Measurements from ENCODE around the gene GCGR.

GCGR gene

DNA sequence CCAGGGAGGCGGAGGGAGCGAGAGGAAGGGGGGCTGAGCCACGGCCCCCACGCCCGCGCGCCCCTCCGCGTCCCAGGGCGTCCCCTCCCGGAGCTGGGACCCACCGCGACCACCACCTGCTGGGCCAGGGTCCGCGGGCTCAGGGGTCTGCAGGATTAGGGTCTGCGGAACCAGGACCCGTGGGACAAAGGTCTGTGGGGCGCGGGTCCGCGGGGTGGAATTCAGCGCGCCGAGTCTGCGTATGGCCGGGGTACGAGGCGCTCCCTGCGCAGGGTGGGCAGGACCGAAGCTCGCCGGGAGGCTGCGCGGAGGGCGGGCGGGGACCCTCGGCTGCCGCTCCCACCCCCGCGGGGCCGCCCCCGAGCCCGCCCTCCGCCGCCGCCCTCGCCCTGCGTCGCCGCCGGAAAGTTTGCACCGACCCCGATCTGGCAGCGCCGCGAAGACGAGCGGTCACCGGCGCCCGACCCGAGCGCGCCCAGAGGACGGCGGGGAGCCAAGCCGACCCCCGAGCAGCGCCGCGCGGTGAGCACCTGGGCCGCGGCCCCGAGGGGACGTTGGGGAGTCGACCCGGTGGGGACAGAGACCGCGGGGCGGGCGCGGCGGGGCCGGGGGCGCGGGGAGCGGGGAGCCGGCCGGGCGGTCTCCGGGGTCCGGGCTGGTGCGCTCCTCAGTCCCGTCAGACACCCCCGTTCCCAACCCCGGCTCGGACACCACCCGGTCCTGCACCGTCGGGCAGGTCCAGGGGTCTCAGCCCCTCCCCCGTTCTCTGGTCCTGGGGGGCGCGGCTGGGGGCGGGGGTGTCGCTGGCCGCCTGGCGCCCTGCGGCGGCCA lies at the start of gene GCGR:
Gene GCGR, plus strand, starts transcription at position 423 of the 831 bp plus-strand sequence. CDS start 4,869 bp downstream, outside the sequence.
- no peak for DNase-seq (ENCODE audit: low spot score)

DNA sequence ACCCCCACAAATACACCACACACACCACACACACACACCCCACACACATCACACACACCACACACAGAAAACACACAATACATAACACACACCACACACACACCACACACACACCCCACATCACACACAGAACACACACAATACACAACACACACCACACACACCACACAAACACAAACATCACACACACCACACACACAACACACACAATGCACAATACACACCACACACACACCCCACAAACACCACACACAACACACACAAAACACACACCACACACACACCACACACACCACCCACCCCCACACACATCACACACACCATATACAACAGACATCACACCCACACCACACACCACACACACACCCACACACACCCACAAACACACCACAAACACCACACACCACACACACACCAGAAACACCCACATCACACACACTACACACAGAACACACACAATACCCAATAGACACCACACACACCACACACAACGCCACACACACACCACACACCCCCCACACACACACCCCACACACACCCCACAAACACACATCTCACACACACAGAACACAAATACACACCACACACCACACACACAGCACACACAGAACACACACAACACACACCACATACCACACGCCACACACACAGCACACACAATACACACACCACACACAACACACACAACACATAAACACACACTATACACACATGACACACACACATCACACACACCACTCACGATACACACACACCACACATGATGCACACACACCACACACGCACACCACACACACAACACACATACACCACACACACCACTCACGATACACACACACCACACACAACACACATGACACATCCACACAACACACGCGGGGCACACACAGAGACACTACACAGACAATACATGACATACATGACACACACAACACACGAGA lies 11.0 kb upstream of the GCGR start:
- DNase-seq (ENCODE audit: low spot score) = no peak

DNA sequence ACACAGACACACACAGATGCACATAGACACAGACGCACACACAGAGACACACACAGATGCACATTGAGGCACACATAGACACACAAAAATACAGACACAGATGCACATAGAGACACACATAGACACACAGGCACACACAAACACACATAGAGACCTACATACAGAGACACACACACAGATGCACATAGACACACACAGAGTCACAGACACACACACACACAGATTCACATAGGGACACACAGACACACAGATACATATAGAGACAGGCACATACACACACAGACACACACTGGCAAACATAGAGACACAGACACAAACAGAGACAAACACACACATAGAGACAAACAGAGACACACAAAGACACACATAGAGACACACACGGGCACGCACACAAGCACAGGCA lies 9.9 kb upstream of the GCGR start:
- no peak for DNase-seq (ENCODE audit: low spot score)

DNA sequence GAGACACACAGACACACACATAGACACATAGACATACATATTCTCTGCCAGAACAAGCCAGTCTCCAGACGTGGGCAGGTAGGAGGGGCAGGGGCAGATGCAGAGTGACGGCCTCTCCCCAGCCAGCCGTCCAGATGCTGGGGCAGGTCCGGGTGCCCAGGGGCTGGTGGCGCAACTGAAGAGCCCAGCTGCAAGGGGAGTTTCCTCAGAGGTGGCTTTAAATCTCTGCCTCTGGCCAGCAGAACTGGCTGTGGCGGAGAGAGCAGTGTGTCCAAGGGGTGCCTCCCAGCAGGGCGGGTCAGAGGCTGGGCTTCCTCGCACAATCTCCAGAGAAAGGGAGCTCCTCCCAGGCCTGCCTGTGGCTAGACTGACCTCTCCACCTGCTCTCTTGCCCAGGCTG lies 9.4 kb upstream of the GCGR start:
- DNase-seq (ENCODE audit: low spot score) = no peak

DNA sequence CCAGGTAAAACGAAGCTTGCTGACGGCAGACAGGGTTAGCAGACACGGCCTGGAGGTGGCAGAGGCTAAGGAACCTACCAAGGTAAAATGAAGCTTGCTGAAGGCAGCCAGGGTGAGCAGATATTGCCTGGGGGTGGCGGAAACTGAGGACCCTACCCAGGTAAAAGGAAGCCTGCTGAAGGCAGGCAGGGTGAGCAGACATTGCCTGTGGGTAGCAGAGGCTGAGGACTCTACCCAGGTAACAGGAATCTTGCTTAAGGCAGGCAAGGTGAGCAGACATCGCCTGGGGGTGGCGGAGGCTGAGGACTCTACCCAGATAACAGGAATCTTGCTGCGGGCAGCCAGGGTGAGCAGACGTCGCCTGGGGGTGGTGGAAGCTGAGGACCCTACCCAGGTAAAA lies 2.6 kb upstream of the GCGR start:
- DNase-seq (ENCODE audit: low spot score) = no peak

DNA sequence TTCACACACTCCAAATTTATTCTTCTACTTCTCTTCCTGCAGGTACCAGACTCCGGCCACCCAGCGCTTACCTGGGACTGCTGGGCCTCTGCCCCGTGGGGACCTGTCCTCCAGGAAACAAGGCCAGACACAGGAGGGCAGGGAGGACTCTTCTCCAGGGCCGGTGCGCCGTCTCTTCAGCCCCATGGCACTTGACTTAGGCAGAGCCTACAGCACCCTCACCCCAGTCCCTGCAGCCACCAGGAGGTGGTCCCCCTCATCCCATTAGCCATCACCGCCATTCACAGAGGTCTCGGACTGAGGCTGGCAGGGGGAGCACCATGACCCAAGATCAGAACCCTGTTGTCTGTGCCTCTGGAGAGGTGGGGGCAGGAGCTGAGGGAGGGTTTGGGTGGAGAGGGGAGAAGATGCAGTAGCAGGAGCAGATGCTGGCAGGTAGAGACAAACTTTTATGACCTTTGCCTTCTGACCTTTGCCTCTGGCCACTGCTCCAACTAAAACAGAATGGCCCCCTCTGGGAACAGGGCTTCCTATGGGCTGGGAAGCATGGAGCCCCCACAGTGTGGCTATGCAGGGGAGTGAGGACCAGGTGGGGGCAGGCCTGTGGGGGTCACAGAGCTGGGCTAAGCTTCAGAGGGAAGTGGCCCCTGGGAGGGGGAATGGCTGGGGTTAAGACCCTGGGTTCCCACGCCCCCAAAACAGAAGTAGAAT lies 1.7 kb upstream of the GCGR start:
- no peak for DNase-seq (ENCODE audit: low spot score)

DNA sequence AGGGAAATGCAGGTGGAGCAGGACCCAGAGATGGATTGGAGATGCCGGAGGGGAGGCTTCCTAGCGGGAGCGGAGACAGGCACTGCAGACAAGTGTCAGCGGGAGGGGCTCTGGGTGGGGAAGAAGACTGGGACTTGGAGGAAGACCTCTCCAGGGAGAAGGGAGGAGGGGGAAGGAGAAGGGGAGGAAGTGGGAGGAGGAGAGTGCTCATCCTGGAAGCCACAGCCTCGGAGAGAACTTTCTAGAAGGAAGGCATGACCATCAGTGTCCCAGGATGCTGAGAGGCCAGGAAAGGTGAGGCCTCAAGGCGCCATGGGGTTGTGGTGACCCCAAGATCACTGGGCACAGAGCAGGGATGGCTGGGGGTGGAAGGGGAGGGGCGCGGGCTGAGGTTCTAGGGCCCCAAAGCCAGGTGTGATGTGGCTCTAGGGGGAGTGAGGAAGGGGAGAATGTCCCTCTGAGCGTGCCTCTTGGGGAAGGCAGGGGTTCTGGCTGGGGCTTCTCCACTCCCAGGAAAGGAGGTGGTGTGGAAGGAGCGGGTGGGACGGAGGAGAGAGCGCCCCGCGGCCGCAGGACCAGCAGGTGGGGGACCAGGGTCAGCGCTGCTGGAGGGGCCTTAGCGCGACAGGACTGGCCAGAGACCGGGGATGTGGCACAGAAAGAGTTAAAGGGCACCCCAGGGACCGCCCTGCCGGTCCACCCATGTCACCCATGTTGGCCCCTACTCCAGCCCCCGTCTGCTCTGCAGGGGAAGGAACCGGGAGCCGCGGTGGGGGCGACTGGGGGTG lies 900 bp upstream of the GCGR start:
- no peak for DNase-seq (ENCODE audit: low spot score)

DNA sequence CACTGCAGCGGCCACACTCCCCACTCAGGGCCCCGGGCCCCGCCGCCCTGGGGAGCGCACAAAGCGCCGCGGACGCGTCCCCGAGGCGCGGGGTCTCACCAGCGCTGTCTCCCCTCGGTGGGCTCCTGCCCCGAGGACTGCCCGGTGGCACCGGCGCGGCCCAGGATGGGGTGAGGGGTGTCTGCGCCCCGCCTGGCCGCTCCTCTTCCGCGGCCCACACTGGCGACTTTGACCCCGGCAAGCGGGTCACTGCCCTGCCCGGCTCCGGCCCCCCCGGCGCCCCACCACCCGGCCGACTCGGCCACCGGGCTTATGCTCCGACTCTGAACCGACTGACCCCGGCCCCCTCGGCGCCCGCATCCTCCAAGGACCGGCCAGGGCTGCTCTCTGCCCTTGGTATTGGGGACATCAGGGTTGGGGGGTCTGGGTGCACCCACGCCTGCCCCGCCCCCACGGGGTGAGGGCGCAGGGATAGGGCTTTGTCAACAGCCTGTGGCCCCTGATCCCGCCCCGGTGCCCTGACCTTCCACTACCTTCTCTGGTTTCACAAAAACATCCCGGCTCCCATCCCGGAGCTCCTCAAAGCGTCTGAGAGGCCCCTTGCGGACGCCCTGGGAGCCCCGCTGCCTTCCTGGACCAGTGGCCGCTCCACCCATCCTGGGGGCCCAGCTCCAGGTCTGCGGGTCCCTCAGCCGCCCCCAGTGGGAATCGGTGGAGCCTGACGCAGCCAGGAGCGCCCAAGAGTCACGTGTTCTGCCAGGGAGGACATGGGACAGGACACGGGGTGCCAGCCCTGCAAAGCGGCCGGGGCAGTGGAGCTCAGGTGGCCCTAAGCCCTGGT lies 829 bp downstream of the GCGR start:
- DNase-seq (ENCODE audit: low spot score) = no peak

DNA sequence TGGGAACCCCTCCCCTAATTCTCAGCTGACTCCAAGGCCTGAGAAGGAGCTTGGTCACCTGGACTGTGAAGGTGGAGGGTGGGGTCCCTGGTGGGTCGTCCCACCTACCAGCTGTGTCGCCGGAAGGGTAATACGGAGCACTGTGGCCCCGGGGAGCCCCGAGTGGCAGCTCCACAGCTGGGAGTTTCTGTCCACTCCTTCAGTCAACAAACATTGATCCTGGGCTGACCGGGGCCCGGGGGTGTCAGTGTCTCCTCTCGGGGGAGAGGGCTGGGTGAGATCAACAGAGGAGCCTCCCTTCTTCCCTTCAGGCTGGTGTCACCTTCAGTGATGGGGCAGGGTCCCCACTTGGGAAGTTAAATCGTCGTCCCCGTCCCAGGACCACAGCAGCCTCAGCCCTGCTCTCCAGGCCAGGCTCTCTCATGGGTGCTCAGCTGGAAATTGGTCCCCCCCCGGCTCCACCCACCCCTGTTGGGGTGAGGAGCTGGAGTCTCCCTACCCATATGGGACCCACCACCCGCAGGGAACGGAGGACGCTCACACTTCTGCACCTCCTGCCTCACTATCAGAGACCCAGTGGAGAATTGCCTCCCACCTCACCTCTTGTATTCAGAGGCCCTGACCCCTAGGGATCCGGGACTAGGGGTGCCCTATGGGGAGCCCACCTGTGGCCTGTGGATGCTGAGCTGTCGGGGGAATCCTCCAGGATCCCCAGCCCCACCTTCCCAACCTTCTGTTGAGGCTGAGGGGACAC lies 1.9 kb downstream of the GCGR start:
- DNase-seq (ENCODE audit: low spot score) = no peak

DNA sequence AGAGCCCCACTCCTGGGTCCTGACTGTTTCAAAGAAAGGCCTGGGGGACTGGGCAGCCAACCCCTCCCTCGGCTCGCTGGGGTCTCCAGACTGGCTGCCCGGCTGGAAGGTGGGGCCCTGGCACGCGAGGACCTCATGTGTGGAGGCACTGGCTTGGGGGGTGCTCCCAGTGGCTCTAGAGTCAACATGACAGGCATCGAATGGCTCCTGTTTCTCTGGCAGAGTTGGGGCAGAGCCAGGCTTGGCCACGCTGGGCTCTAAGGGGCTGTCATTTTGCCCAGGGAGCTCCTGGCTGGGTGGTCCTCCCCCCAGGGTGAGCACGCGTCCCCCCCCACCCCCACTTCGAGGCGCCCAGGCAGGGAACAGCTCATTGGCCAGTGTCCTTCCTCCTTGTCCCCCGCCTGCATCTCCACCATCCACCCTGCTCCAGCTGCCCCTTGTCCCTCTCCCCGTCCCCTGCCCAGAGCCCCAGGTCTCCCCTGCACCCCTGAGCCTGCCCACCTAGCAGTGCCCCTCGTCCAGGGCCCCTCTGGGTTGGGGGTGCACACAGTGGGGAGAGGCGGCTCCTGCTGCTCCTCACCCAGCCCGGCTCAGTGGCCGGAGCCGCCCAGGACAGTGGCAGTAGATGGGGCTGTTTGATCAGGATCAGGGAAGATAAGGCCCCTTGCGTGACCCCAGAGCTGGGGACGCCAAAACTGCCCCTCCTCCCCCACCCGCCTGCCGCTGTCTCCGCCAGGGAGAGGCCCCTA lies 2.7 kb downstream of the GCGR start:
- no peak for DNase-seq (ENCODE audit: low spot score)

DNA sequence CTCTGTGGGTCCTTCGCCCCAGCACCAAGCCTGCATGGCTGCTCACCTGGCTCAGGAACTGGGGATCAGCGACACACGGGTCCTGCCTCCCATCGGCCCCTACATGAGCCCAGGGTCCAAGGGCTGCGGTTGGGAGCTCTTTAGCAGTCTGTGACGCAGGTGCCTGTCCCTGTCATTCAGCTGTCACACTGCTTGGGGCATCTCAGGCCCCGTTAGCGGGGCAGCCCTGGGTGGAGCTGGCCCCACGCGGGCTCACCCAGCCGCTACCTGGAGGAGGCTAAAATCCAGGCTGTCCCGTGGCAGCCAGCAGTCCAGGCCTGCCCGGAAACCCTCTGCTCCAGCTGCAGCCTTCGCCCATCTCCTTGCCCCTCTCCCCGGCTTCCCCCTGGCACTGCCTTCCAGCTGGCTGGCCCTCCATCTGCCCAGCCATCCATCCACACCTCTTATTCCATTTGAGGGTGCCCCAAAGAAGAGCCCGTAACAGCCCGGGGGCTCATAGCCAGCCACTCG lies 3.3 kb downstream of the GCGR start:
- DNase-seq (ENCODE audit: low spot score) = no peak

DNA sequence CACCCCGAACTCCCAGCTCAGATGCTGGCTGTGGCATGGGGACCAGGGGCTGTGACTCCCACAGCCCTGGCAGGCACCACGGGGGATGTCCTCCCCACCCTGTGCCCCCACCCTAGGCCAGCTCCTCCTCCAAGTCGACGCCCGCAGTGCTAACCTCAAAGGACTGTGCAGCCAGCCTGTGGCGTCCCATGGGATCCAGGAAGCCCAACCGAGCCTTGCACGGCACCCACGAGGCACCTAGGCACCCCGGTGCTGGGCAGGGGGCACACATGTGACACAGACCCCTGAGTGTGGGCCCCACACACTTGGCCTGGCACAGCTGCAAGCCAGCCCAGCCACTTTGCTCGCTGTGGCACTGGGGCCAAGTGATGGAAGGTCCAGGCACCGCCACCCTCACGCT lies 3.9 kb downstream of the GCGR start:
- DNase-seq (ENCODE audit: low spot score) = no peak

DNA sequence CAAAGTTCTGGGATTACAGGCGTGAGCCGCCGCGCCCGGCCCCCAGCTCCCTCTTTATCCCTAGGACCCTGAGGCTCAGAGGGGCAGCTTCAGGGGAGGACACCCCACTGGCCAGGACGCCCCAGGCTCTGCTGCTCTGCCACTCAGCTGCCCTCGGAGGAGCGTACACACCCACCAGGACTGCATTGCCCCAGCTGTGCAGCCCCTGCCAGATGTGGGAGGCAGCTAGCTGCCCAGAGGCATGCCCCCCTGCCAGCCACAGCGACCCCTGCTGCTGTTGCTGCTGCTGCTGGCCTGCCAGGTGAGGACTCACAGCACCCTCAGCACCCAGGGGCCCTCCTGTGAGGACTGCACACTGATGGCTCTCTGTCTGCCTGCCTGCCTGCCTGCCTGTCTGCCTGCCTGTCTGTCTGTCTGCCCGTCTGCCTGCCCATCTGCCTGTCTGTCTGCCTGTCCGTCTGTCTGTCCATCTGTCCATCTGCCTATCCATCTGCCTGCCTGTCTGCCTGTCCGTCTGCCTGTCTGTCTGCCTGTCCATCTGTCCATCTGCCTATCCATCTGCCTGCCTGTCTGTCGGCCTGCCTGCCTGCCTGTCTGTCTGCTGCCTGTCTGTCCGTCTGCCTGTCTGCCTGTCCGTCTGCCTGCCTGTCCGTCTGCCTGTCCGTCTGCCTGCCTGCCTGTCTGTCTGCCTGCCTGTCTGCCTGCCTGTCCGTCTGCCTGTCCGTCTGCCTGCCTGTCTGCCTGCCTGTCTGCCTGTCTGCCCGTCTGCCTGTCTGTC lies 5.0 kb downstream of the GCGR start:
- DNase-seq (ENCODE audit: low spot score) = no peak

DNA sequence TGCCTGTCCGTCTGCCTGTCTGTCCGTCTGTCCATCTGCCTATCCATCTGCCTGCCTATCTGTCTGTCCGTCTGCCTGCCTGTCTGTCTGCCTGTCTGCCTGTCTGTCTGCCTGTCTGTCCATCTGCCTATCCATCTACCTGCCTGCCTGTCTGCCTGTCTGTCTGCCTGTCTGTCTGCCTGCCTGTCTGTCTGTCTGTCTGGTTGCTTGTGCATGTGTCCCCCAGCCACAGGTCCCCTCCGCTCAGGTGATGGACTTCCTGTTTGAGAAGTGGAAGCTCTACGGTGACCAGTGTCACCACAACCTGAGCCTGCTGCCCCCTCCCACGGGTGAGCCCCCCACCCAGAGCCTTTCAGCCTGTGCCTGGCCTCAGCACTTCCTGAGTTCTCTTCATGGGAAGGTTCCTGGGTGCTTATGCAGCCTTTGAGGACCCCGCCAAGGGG lies 5.6 kb downstream of the GCGR start:
- no peak for DNase-seq (ENCODE audit: low spot score)

DNA sequence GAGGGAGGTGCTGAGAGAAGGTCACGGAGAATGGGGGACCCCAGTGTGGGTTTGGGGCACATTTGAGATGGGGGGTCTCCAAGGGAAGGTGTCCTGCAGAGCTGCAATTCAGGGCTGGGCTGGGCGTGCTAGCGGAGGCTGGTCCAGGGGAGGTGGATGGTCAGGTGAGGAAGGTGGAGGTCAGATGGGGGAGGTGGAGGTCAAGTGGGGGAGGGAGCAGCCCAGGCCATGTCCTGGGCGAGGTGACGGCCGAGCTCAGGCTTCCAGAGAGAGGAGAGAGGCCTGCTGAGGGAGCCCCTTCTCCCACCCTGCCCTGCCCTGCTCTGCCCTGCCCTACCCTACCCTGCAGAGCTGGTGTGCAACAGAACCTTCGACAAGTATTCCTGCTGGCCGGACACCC lies 6.5 kb downstream of the GCGR start:
- no peak for DNase-seq (ENCODE audit: low spot score)

DNA sequence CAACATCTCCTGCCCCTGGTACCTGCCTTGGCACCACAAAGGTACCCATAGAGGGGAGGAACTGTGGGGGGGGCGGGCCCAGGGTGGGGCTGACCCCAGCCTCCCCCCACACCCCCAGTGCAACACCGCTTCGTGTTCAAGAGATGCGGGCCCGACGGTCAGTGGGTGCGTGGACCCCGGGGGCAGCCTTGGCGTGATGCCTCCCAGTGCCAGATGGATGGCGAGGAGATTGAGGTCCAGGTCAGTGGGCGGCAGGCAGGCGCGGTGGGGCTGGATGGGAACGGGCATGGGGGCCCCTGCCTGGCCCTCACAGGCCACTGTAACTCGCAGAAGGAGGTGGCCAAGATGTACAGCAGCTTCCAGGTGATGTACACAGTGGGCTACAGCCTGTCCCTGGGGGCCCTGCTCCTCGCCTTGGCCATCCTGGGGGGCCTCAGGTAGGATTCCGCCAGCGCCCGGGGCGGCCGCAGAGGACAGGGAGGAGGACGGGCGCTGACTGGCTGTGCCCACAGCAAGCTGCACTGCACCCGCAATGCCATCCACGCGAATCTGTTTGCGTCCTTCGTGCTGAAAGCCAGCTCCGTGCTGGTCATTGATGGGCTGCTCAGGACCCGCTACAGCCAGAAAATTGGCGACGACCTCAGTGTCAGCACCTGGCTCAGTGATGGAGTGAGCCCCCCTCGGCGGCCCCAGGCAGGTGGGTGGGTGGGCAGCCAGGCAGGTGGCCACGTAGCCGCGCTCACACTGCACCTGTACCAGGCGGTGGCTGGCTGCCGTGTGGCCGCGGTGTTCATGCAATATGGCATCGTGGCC lies 7.1 kb downstream of the GCGR start:
- no peak for DNase-seq (ENCODE audit: low spot score)

Data from activated CD4-positive, alpha-beta T cell treated with anti-CD3 and anti-CD28 coated beads, Interleukin-2, Interleukin-4, amounts not matched to agents 100 ng/mL and 50 ng/mL, durations not matched to agents 16 hours and 8 hours (primary cell).